ENCODE data around the gene FETUB. TPM values are rescaled to one million over a fixed set of nuclear protein-coding genes. Genes with fewer than 3 reads are reported as not detected.

FETUB gene
- total and polyA plus RNA-seq, 8 donors: not detected

DNA sequence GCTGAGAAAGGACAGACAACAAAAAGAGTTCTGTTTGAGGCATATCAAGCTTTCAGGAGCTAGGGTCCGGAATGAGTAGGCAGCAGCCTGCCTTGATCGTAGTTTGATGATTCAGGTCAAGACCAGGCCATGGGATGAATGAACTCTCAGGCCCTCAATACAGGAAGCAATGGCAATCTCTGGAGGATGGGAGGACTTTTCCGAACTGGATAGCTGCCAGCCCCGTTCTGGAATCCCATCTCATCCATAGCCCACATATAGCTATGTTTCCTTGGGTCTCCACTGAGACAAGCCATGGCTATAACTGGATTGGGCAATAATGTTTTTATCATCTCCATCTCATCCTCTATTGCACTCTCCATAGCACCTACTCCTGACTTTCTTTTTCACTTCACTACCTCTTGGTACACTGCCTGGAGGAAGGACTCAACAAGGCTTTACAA lies 14.6 kb upstream of the FETUB start:
- FAIRE-seq (no peak), DNase-seq (no peak), ATAC-seq (no peak)
- TF ChIP-seq, protein P1, sequence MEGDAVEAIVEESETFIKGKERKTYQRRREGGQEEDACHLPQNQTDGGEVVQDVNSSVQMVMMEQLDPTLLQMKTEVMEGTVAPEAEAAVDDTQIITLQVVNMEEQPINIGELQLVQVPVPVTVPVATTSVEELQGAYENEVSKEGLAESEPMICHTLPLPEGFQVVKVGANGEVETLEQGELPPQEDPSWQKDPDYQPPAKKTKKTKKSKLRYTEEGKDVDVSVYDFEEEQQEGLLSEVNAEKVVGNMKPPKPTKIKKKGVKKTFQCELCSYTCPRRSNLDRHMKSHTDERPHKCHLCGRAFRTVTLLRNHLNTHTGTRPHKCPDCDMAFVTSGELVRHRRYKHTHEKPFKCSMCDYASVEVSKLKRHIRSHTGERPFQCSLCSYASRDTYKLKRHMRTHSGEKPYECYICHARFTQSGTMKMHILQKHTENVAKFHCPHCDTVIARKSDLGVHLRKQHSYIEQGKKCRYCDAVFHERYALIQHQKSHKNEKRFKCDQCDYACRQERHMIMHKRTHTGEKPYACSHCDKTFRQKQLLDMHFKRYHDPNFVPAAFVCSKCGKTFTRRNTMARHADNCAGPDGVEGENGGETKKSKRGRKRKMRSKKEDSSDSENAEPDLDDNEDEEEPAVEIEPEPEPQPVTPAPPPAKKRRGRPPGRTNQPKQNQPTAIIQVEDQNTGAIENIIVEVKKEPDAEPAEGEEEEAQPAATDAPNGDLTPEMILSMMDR (IDR thresholded peaks at IDR 0.05): no peak
- intact Hi-C loops (cut with DNase I): no loop called here
- no peaks in the 10 kb centered on the region for H3K27me3 ChIP-seq
- H3K4me1 ChIP-seq: no peaks in the 10 kb centered on the region
- H3K27ac ChIP-seq: no peak overlapping the region
- 52 to 71% methylated on average over 4 of the region's 4 CpGs for WGBS, 2 donors
- no peaks in the 10 kb centered on the region for H3K36me3 ChIP-seq
- no peak overlapping the region for H3K4me3 ChIP-seq
- H3K9me3 ChIP-seq: no peaks in the 10 kb centered on the region

DNA sequence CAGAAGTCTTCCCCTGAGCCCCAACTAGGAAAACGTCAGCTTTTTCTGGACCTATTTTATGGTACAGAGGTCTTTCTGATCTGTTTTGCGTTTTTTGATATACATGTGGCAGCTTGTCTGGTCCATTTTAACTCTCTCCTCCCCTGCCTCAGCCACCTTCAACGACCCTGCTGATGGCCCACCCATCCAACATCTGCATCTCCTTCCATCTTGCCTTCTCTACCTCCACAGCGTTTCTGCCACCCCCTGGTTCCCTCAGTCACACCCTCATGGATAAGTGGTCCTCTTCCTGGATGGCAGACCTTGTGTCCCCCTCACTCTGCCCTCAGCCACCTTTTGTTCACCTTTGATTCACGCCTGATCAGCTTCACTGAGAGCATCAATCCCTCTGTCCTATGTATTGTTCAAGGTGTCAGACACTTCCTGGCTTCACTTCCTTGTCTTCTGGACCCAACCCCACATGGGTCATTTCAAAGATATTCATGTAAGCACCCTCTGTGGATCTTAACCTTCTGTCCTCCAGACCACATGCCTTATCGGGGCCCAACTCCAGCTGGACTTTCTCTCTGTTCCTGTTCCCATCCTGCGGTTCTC lies 13.8 kb upstream of the FETUB start:
- H3K9me3 ChIP-seq: no peaks in the 10 kb centered on the region
- no peak for FAIRE-seq
- H3K27ac ChIP-seq: no peak overlapping the region
- H3K27me3 ChIP-seq: no peaks in the 10 kb centered on the region
- DNase-seq: no peak
- ATAC-seq: no peak
- intact Hi-C loops (cut with DNase I): no loop called here
- 49 to 50% methylated on average over 7 of the region's 7 CpGs for WGBS, 2 donors
- no peak overlapping the region for H3K4me3 ChIP-seq
- H3K36me3 ChIP-seq: no peaks in the 10 kb centered on the region
- TF ChIP-seq, protein P1 (IDR thresholded peaks at IDR 0.05): no peak
- H3K4me1 ChIP-seq: no peaks in the 10 kb centered on the region

DNA sequence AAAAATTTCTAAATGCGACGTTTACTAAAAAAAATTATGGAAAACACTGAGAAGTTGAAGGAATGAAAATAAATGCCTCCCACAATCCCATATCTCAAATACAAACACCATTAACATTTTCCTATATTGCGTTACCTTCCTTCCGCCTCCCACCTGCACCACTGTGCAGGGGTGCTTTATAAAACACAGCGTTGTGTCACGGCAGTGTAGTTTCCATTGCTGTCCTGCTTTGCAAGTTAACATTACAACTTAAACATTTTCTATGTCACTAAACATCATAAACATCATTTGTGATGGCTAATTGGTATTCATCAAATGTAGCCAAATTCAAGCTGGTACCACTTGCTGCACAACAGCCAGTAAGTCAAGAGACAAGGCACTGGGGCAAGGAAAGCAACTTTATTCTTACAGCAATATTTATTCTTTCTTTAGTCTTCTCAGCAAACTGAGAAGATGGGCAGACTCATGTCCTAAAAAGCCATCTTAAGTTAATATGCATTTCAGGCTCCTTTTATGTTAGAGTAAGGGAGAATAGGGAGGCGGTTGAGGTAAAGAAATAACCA lies 12.3 kb upstream of the FETUB start:
- intact Hi-C loops (cut with DNase I): no loop called here
- ATAC-seq (no peak), FAIRE-seq (no peak), DNase-seq (no peak)
- no peaks in the 10 kb centered on the region for H3K9me3 ChIP-seq
- no peaks in the 10 kb centered on the region for H3K4me1 ChIP-seq
- TF ChIP-seq, protein P1 (IDR thresholded peaks at IDR 0.05): no peak
- H3K4me3 ChIP-seq: no peak overlapping the region
- 80 to 90% methylated on average over 7 of the region's 7 CpGs for WGBS, 2 donors
- no peak overlapping the region for H3K27ac ChIP-seq
- H3K36me3 ChIP-seq: no peaks in the 10 kb centered on the region
- no peaks in the 10 kb centered on the region for H3K27me3 ChIP-seq

DNA sequence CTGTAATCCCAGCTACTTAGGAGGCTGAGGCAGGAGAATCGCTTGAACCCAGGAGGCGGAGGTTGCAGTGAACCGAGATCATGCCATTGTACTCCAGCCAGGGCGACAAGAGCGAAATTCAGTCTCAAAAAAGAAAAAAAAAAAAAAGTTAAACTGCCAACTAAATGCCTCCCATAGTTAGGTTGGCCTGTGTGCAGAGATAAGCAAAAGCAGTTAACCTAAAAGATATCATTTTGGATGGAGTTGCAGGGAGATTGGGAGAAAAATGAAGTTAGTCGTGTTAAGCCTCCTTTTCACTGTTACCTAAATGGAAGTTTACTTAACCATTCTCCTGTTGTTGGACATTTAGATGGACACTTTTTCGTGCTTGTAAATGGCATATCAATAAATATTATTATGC lies 11.4 kb upstream of the FETUB start:
- Histone ChIP-seq H3K4me1 (no peaks in the 10 kb centered on the region), H3K36me3 (no peaks in the 10 kb centered on the region), H3K9me3 (no peaks in the 10 kb centered on the region), H3K27ac (no peak overlapping the region), H3K27me3 (no peaks in the 10 kb centered on the region), H3K4me3 (no peak overlapping the region)
- TF ChIP-seq, protein P1 (IDR thresholded peaks at IDR 0.05): no peak
- 66 to 77% methylated on average over 7 of the region's 7 CpGs for WGBS, 2 donors
- intact Hi-C loops (cut with DNase I): no loop called here
- no peak for ATAC-seq
- DNase-seq: no peak
- FAIRE-seq: no peak

DNA sequence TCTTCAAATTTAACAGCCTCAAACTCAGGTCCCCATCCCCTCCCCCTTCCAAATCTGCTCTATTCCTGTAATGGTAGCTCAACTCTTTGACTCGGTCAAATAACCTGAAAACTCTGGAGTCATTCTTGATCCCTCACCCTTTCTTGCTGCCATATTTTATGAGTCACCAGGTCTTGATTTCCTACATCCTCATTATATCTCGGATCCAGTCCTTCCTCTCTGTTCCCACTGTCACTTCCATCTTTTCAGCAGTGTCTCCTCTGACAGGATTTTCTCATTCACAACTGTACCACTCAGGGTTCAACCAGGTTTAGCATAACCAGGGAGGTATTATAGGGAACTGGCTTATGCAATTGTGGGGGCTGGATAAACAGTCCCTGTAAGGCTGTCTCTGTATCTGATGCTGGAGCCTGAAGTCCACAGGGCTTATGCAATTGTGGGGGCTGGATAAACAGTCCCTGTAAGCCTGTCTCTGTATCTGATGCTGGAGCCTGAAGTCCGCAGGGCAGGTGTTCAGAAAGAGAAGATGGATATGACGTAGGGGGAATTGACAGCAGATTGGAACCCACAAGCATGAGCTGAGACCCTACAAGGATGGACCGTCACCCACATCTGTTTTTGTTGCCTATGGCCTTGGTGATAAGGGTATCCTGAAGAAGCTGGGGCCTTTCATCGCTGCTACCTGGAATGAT lies 9.1 kb upstream of the FETUB start:
- FAIRE-seq (no peak), ATAC-seq (no peak), DNase-seq (no peak)
- Histone ChIP-seq H3K36me3 (no peaks in the 10 kb centered on the region), H3K9me3 (no peaks in the 10 kb centered on the region), H3K27me3 (no peaks in the 10 kb centered on the region), H3K4me1 (no peaks in the 10 kb centered on the region), H3K27ac (no peak overlapping the region), H3K4me3 (no peak overlapping the region)
- WGBS, 2 donors: 72 to 85% methylated on average over 6 of the region's 6 CpGs
- intact Hi-C loops (cut with DNase I): no loop called here
- TF ChIP-seq, protein P1 (IDR thresholded peaks at IDR 0.05): no peak
